HG03108 (cell line): ENCODE measurements around the gene XKR8.
"Not testable (repeated sequence)": the region's sequence is repeated elsewhere in the genome, so short reads cannot be mapped to it uniquely, and the experiment has no call there.

Experiments
- ATAC-seq: cut with Tn5 transposase; IDR thresholded peaks from one replicate; pipeline ENCODE4 v1.9.1; 2021; ENCODE audit warnings: moderate library complexity; ENCODE audit not compliant: unreplicated experiment

XKR8 gene

DNA sequence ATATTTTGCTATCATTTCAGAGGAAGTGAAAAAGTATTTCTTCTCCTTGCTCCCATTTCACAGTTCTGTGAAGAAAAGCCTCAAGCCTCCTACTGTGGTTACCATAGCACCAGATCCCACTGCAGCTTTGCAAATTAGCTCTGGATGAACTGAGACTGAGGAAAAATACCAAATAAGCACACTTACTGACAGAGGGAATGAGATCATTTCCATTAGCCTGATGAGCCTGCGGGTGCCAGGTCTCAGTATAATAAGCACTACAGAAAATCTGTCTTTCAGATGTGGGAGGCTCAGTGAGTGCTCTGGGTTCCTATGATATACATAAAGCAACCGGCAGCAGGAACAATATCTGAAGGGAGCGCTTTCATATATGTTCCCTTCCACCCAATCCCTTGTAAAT is 21.4 kb downstream of the XKR8 start:
- ATAC-seq = no peak

- ATAC-seq = no peak
Observed at GRCh38 chr1:27990920-27991537, 31.3 kb downstream of the XKR8 start.

GRCh38 chr1:27992276-27992675 is 32.5 kb downstream of the XKR8 start:
- ATAC-seq = no peak

- no peak for ATAC-seq
Observed at GRCh38 chr1:27993241-27993640, 33.5 kb downstream of the XKR8 start.

GRCh38 chr1:27994060-27994459 is 34.3 kb downstream of the XKR8 start:
- ATAC-seq = no peak

- not testable (repeated sequence) for ATAC-seq
Observed at GRCh38 chr1:27994526-27994925, 34.8 kb downstream of the XKR8 start.

DNA sequence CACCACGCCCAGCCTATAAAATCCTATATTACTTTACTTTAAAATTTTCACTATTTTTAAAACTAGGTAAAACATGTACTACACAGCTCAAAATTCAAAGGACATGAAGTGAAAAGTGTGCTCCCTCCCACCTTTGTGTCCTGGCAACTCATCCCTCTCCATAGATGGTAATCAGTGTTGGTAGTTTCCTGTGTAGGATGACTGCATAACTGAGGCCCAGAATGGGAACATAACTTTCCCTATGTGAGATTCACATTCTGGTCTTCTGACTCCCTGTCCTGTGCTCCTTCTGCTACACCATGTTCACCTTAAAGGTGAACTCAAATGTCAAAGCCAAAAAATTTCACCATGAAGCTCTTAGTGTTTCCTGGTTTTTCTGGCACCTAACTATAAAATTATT is 39.3 kb downstream of the XKR8 start:
- ATAC-seq = no peak

- ATAC-seq = no peak
Observed at GRCh38 chr1:28002600-28002999, 42.8 kb downstream of the XKR8 start.

- not testable (repeated sequence) for ATAC-seq
Observed at GRCh38 chr1:28003117-28003516, 43.3 kb downstream of the XKR8 start.

- no peak for ATAC-seq
Observed at GRCh38 chr1:28010969-28011368, 51.2 kb downstream of the XKR8 start.
